ENCODE measurements around the gene SLC29A1. TPM values are rescaled to one million over a fixed set of nuclear protein-coding genes. Genes with fewer than 3 reads are reported as not detected.
A peak's percentile ranks its signal among the peaks of the same experiment; 100 is the strongest.

SLC29A1 gene
- total RNA-seq = 100 to 1,000 TPM in 1 of 4 donors, 10 to 100 TPM in 3; 61.7 to 317 (median 87.0) TPM

- no peak for TF ChIP-seq CTCF (IDR thresholded peaks at IDR 0.05)
- ATAC-seq (ENCODE audit: low FRiP score) = peak; percentile 9
- no peak for DNase-seq (ENCODE audit: low spot score)
These were observed at the start of gene SLC29A1 for GRCh38 chr6:44223319-44224028. TSS of gene SLC29A1 (plus strand) at chr6:44223595. CDS start at chr6:44227314, 3,719 bp downstream.

GRCh38 chr6:44176130-44176761, 47.1 kb upstream of the SLC29A1 start:
- ATAC-seq (ENCODE audit: low FRiP score) (no peak), DNase-seq (ENCODE audit: low spot score) (no peak)
- no peak for TF ChIP-seq CTCF (IDR thresholded peaks at IDR 0.05)

GRCh38 chr6:44176762-44177509, 46.5 kb upstream of the SLC29A1 start:
- DNase-seq (ENCODE audit: low spot score) = no peak
- no peak for TF ChIP-seq CTCF (IDR thresholded peaks at IDR 0.05)

GRCh38 chr6:44177691-44178423, 45.5 kb upstream of the SLC29A1 start:
- no peak for TF ChIP-seq CTCF (IDR thresholded peaks at IDR 0.05)
- DNase-seq (ENCODE audit: low spot score) = no peak

More at GRCh38 chr6:44176762-44177509, 46.5 kb upstream of the SLC29A1 start:
- no peak for ATAC-seq (ENCODE audit: low FRiP score)

GRCh38 chr6:44178424-44179071, 44.8 kb upstream of the SLC29A1 start:
- no peak for DNase-seq (ENCODE audit: low spot score)
- no peak for ATAC-seq (ENCODE audit: low FRiP score)
- no peak for TF ChIP-seq CTCF (IDR thresholded peaks at IDR 0.05)

More at GRCh38 chr6:44177691-44178423, 45.5 kb upstream of the SLC29A1 start:
- ATAC-seq (ENCODE audit: low FRiP score) = no peak

GRCh38 chr6:44179072-44179536, 44.3 kb upstream of the SLC29A1 start:
- no peak for ATAC-seq (ENCODE audit: low FRiP score)

More at GRCh38 chr6:44179072-44179536, 44.3 kb upstream of the SLC29A1 start:
- TF ChIP-seq CTCF (IDR thresholded peaks at IDR 0.05) = no peak
- no peak for DNase-seq (ENCODE audit: low spot score)

Data from omental fat pad (tissue), 4 donors.